Measurements from ENCODE around the gene SPINT1.

Gene SPINT1

DNA sequence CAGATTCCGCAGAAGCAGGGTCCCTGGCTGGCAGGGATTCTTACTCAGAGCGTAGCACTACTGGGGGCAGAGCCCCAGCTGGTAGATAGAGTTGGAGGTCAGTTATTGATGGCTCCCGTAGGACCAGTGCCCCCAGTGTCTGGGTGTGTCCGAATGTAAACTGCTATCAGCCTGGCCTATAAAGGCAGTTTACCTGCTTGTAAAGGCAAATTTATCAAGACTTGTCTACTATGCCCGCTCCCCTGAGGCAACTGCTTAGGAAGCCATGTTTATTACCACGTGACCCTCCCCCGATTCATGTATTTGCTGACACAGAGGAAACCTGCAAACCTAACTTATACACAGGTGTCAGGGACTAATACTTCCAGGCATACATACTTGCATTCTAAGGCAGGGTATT, 14.7 kb upstream of the SPINT1 start:
- no peak for DNase-seq (ENCODE audit: low read depth)

DNA sequence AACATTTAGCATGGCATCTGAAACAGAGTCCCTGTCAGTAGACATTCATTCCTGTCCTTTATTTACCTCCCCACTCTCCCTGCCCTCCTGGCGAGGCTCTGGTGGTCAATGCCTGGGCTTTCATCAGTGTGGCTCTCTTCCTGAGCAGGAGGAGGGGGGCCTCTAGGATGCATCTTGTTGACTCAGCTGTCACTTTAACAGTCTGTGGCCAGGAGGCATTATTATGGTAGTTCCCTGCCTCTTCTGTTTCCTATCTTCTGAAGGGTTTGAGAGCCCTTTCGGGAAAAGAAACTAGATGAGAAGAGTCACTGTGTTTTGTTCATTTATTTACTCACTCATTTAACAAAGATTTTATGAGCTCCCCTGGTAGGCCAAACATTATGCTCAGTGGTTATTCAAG, 13.0 kb upstream of the SPINT1 start:
- no peak for DNase-seq (ENCODE audit: low read depth)

GRCh38 chr15:40831861-40832260, 12.0 kb upstream of the SPINT1 start:
- no peak for DNase-seq (ENCODE audit: low read depth)

GRCh38 chr15:40832903-40833302, 10.9 kb upstream of the SPINT1 start:
- DNase-seq (ENCODE audit: low read depth) = no peak

- DNase-seq (ENCODE audit: low read depth) = no peak
These were observed 7.8 kb upstream of the SPINT1 start for GRCh38 chr15:40836020-40836419.

DNA sequence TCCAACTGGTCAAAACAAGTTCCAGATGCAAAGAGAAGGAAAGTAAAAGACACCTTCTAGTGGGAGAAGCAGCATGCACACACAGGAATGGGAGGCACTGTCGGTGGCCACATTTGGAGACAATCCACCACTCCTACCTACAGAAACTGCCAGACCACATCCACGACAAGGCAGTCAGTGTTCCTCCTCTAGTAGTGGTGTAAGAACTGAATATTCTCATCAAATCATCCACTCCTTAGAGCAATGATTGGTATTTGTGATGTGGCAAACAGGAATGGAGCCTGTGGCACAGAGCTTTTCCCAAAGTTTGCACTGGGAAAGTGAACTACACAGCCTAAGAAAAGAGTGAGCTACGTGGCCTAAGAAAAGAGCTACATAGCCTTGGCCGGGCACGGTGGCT, 5.1 kb upstream of the SPINT1 start:
- DNase-seq (ENCODE audit: low read depth) = no peak

- no peak for DNase-seq (ENCODE audit: low read depth)
These were observed 2.1 kb upstream of the SPINT1 start for GRCh38 chr15:40841741-40842140.

DNA sequence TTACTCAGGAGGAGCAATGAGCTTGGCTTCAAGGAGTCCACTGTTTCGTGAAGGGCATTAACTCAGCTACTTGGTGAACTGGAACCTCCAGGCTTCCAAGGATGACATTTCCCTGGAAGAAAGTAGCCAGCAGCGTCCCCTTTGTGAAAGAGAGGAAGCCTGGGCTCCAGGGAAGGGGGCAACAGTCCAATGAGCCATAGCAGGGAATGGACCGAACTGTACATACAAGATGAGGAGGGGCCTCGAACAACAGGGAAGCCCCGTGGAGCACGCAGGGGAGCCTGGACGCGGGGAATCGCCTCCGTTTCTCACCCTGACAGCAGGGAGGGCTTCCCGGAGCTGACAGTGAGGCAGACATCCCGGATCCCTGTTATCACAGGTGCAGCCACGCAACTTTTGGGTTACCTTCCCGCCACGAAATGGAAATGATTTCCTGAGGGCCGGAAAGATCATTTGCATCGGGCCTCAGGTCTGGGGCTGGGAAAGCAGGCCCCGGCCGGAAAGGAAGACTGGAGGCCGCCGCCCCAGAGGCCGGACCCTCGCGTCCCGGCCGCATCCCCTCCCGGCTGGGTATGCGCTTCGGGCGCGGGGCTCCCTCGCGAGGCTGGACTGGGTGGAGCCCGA, 475 bp upstream of the SPINT1 start:
- no peak for DNase-seq (ENCODE audit: low read depth)

DNA sequence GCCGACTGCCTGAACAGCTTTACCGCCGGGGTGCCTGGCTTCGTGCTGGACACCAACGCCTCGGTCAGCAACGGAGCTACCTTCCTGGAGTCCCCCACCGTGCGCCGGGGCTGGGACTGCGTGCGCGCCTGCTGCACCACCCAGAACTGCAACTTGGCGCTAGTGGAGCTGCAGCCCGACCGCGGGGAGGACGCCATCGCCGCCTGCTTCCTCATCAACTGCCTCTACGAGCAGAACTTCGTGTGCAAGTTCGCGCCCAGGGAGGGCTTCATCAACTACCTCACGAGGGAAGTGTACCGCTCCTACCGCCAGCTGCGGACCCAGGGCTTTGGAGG, 815 bp downstream of the SPINT1 start:
- DNase-seq (ENCODE audit: low read depth) = no peak

- DNase-seq (ENCODE audit: low read depth) = no peak
These were observed 1.2 kb downstream of the SPINT1 start for GRCh38 chr15:40845036-40845435.

- no peak for DNase-seq (ENCODE audit: low read depth)
These were observed 1.9 kb downstream of the SPINT1 start for GRCh38 chr15:40845511-40846284.

GRCh38 chr15:40846841-40847222, 3.0 kb downstream of the SPINT1 start:
- no peak for DNase-seq (ENCODE audit: low read depth)

- no peak for DNase-seq (ENCODE audit: low read depth)
These were observed 3.5 kb downstream of the SPINT1 start for GRCh38 chr15:40847223-40847961.

DNA sequence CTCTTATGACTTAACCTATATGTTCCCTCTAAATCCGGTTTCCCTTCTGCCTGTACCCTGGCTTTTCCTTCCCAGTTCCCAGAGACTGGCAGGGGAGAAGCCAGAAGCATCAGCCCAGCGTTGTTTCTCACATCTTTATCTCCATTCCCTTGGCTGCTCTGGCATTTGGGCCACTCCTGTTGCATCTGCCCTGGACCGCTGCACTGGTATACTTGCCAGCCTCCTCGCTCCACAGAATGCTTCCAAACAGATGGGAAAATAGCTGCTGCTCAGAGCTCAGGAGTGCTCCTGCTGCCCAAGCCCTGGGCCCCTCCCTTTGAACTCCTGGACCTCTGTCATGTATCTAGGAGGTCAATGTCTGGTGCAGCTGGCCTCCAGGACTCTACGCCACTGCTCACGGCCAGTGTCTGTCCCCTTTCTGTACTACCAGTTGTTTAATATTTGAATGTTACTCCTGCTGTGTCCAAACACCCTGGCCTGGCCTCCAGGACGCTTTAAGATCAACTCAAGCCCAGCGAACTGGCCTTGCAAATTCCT, 6.8 kb downstream of the SPINT1 start:
- DNase-seq (ENCODE audit: low read depth) = no peak

GRCh38 chr15:40852529-40852928, 8.7 kb downstream of the SPINT1 start:
- no peak for DNase-seq (ENCODE audit: low read depth)

GRCh38 chr15:40853241-40853890, 9.5 kb downstream of the SPINT1 start:
- no peak for DNase-seq (ENCODE audit: low read depth)

GRCh38 chr15:40854161-40854560, 10.3 kb downstream of the SPINT1 start:
- no peak for DNase-seq (ENCODE audit: low read depth)

DNA sequence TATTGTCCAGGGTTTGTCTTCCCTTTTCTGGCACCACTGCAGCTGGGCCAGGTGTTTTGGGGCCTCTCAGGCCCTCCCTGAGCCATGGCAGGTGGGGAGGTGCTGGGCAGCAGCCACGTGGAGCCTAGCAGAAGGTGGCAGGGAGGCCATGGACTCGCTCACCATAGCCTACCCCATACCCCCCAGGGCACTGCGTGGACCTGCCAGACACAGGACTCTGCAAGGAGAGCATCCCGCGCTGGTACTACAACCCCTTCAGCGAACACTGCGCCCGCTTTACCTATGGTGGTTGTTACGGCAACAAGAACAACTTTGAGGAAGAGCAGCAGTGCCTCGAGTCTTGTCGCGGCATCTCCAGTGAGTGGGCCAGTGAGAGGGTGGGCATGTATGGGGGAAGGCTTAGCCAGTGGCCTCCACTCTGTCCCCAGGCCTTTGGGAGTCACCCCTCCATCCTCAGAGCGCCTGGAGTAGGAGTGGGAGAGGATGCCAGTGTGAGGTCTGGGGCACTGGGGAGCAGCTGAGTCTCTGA, 11.9 kb downstream of the SPINT1 start:
- no peak for DNase-seq (ENCODE audit: low read depth)

DNA sequence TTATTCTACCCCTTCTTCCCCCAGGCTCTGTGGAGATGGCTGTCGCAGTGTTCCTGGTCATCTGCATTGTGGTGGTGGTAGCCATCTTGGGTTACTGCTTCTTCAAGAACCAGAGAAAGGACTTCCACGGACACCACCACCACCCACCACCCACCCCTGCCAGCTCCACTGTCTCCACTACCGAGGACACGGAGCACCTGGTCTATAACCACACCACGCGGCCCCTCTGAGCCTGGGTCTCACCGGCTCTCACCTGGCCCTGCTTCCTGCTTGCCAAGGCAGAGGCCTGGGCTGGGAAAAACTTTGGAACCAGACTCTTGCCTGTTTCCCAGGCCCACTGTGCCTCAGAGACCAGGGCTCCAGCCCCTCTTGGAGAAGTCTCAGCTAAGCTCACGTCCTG, 12.9 kb downstream of the SPINT1 start:
- DNase-seq (ENCODE audit: low read depth) = no peak

- peak; percentile 68 for DNase-seq (ENCODE audit: low read depth)
These were observed 13.9 kb downstream of the SPINT1 start for GRCh38 chr15:40857601-40858341.

DNA sequence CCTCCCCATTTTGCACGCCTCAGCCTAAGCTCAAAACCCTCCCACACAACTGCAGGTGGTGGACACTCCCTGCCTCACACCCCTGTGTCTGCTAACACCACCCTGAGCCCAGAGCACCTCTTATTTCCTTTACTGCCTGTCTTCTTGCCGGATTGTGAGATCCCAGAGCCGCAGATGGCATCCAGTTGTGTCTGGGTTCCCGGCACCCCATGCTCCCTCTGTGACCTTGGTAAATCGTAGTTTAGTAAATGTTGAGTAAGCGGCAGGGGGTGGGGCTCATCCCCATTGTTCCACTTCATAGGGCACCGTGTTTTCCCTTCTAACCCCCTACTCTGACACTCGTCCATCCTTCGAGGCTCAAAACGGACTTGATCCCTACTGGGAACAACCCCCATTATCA, 14.9 kb downstream of the SPINT1 start:
- DNase-seq (ENCODE audit: low read depth) = no peak
